22Rv1 (cell line): Measurements from ENCODE around the gene SAE1.

Experiments used
- CTCF ChIP-seq: fragments of 450-650 bp; IDR thresholded peaks from 2 replicates; pipeline ENCODE4 v1.5.1; 2017; ENCODE audit warnings: mild to moderate bottlenecking
- ZFX ChIP-seq: fragments of 450-650 bp; IDR thresholded peaks from 2 replicates; pipeline ENCODE4 v1.6.1; 2017; ENCODE audit warnings: antibody characterized with exemption, borderline replicate concordance

- TF ChIP-seq CTCF: no peak
- no peak for TF ChIP-seq ZFX
Observed at GRCh38 chr19:47094557-47095475, 35.8 kb upstream of the SAE1 start.
